GM19035 (cell line): ENCODE data around the gene PROSER2.

Experiments
- ATAC-seq: cut with Tn5 transposase; IDR thresholded peaks from one replicate; pipeline ENCODE4 v1.9.1; 2021; ENCODE audit not compliant: unreplicated experiment

Gene PROSER2

DNA sequence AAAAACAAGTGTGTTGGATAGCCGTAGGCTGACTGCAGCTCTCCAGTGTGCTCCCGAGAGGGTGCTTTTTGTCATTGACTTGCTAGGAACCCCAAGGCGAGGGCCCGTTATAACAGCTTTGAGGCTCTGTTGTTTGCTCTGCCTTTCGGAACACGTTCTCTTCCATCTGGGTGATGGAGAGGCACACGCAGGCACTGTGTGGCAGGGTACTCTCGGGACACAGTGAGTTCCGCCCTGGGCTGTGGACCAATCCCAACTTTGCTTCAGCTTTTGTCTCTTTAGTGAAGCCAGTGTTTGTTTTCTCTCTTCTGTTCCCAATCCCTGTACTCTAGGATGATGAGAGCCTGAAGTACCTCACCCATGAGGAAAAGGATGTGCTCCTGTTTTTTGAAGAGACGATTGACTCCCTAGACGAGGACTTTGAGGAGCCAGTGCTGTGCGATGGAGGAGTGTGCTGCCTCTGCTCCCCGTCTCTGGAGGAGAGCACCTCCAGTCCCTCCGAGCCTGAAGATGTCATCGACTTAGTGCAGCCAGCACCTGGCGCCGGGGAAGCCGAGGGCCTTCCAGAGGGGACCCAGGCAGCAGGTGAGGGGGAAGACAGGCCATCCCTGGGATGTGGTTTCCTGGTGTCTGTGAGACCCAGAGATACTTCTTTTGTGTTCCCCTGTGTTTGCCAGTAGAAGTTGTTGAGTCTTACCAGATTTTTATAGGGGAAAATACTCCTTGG, 43.2 kb downstream of the PROSER2 start:
- ATAC-seq = no peak

DNA sequence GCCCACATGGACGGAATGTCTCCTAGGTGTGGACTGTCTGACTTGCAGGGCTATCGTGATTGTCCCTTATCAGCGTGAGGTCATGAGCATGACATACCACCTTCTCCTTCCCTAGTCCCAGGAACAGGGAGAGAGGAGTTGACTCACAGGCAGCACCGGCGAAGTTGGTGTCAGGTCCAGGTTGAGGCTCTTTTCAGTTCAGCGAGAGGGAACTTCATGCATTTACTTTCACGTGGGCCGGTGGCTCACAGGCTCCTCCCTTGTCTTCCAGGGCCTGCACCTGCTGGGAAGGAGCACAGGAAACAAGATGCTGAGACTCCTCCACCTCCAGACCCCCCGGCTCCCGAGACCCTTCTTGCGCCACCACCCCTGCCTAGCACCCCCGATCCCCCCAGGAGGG, 46.1 kb downstream of the PROSER2 start:
- no peak for ATAC-seq

DNA sequence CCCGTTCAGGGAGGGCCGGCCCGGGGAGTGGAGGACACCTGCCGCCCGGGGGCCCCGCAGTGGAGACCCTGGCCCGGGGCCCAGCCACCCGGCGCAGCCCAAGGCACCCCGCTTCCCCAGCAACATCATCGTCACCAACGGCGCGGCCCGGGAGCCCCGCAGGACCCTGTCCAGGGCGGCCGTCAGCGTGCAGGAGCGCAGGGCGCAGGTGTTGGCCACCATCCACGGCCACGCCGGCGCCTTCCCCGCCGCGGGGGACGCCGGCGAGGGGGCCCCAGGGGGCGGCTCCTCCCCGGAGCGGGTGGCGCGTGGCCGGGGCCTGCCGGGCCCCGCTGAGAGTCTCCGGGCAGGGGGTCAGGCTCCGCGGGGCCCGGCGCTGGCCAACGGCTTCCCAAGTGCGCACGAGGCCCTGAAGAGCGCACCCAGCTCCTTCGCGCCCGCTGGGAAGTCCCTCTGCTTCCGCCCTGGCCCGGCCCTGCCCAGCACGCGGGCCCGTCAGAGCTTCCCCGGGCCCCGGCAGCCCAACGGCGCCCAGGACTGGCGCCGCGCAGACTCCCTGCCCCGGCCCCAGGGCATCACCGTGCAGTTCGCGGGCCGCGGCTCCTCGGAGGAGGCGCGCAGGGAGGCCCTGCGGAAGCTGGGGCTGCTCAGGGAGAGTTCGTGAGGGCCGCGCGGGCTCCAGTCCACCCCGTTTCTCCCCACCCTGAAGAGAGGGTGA, 46.7 kb downstream of the PROSER2 start:
- ATAC-seq = no peak

DNA sequence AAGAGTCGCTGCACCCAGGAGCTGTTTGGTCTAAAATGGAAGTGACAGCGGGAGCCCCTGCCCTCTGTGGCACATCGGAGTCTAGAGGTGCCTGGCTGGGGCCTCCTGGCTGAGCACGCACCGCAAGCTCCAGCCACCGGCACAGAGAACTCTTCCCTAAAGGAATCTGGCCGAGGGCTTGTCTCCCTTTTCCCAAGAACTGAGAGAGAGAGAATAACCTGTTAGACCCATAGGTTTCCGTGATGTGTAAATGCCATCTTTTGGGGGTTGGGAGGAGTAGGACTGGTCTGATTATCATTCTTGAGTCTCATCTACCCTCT, 47.3 kb downstream of the PROSER2 start:
- no peak for ATAC-seq

DNA sequence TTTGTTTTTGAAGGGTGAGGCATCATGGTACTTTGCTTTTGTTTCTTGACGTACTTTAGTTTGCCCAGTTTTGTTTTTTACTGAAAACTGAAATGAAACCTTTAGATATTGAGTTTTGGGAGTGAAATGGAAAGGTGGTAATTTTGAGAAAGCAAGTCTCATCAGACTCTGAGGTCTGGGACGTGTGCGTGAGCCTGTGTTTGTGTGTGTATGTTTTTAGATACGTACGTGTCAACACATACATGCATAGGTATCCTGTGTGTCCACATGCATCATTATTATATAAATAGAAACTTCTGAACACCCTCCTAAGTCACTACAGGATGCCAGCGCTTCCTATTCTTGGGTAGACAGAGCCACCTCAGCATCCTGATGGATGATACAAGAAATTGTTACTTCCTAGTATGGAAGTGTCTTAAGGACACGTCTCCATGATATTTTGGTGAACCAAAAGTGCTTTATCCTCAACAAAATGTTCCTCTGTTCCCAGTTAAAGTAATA, 47.8 kb downstream of the PROSER2 start:
- no peak for ATAC-seq

DNA sequence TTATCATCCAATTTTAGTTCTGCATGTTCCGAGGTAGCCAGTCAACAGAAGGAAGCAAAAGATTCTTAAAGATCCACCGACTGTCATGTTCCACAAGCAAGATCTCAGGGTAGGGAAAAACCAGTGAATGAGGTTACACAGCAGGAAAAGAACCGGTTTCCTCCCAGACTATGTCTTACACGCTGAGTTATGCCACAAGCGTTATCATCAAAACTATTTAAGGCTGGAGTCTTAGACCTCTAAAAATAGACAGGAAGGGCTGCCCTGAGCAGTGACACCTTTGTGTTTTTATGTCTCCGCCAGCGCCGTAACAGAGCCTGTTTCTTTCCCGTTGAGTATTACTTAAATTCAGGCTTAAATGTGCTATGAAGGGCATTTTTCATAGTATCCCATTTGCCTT, 48.3 kb downstream of the PROSER2 start:
- no peak for ATAC-seq

DNA sequence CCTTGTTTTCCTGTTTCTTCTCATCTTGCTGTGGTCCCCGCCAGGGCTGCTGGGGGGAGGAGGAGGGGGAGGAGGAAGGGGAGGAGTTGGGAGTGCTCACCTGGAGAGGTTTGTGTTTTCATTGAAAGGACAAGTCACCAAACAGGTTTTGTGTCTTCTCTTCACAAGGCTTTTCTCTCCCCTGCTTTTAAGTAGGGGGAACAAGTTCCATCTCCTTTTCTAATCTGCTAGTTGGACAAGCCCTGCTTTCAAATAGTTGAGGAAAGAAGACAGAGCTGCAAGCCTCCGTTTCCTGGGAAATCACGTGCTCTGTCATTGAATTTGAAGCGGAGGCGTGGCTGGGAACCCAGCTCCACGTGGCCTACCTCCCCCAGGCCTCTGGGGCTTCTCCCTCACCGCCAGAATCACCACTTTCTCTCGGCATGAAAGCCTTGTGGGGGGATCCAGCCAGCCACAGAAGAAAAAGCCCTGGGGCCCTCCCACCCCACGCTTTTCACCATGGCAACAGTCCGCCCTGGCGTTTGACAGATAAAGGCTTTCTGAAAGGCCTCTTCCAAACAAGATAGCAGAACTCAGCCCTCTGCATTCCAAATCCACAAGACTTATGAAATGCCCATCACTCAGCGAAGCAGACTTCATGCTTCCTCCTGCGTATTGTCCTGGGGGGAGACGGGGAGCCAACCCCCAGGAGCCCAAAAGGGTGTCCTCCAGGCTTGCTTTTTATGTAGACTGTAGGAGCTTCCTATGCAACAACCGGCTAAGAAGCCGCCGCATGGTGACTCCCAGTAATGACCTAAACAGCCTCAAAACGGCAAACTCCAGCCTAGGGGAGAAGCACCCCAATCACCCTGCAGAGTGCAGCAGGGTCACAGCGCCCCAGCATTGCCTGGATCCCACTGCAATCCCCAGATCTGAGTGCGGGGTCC, 51.7 kb downstream of the PROSER2 start:
- no peak for ATAC-seq

DNA sequence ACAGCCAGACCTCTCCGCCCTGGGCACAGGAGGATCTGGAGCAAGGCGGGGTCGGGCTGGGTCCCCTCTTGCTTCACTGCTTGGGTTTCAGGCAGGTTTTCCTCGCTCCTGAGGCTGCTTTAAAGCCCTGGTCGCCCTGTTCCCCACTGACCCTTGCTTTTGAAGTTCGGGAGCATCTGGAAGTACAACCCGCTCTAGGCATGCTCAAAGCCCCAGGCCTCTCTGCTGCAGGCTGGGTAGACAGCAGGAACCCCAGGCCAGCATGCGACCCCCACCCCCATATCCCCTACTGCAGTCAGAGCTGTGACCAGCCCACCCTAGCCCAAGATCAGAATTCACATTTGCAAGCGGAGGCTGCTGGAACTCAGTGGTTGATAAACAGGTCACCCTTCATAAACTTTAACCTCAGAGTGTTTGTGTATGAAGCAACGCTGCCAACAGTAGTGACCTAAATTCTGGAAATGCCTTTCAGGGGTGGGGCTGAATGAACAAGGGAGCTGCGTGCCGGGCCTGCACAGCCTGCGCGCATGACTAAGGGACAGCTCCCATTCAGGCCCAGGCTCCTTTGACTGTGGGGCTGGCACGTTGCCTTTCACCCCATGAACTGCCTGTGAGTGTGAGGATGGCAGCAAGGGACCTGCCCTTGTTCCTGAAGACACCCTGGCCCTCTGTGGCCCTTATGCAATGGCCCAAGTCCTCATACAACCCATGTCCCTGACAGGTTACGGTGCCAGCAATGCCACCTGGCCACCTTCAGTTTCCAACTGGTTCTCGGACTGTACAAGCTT, 52.5 kb downstream of the PROSER2 start:
- no peak for ATAC-seq

DNA sequence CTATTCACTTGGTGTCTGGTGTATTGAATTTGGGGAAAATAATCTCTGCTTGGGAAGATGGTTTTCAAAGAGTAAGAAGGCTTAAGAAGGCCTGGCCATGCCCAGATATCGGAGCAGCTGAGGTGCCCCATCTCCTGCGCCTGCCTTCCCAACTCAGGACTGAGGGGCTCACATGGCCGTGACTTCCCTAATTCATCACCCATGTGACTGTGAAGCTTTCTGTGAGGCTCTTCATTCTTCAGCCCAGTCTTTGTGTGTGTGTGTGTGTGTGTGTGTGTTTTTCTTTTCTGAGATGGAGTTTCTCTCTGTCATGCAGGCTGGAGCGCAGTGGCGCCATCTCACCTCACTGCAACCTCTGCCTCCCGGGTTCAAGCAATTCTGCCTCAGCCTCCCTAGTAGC, 53.2 kb downstream of the PROSER2 start:
- no peak for ATAC-seq

DNA sequence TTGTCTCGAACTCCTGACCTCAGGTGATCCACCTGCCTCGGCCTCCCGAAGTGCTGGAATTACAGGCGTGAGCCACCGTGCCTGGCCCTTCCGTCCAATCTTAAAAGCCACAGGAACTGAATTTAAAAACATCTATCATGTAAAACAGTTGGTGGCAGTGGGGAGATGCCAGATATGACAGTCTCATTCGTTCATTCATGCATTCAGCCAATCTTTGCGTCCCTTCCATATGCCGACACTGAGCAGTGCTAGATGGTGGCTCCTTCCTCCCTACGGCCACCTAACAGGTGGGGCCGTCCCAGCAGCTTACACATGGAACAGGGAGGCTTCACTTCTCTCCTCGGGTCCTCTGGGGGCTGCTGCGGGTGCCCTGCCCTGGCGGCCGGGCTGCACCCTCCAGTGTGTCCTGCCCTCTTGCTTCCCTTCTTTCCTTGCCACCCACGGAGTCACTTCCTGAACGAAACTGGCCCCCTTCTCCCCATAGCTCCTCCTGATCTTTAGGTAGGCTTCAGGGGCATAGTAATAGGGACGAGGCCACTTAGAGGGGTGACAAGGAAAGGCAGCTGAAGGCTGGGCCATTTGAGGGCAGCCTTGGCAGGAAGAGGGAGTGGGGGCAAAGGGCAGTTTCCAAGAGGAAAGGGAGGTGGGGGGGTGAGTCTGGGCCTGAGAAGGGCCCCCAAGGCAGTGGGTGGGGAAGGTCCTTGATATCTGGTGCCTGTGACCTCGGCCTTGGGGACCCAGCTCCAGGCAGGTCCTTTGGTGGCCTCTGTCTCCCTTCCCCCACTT, 53.8 kb downstream of the PROSER2 start:
- ATAC-seq = no peak

DNA sequence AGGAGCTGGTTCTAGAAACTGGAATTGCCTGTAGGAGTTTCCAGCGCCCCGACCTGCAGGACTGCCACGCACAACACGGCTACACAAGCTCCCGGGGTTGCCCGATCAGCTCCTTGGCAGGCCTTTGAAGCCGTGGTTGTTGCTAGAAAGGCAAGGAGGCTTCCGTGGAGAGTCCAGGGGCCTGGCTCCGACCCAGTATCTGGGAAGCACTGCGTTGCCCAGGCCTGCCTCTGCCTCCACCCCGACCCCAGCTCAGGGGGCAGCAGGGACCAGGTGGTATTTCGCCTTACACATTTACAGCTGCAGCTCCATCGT, 54.4 kb downstream of the PROSER2 start:
- no peak for ATAC-seq

DNA sequence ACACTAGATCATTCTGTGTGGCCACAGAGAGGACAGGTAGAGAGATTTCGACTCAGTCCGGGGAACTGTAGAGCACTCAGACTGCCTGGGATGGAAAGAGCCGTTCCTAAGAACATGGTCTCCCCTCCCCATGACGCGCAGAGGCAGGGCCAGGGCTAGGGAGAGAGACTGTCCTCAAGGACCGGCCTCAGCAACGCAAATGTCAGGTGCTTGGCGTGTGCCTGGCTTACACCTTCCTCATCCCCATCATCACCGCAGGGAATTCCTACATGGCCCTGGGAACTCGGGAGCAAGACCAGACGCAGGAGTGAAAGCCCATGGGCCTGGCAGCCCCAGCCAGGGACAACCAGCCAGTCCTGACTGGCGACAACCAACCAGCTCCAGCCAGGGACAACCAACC, 55.6 kb downstream of the PROSER2 start:
- ATAC-seq = no peak

DNA sequence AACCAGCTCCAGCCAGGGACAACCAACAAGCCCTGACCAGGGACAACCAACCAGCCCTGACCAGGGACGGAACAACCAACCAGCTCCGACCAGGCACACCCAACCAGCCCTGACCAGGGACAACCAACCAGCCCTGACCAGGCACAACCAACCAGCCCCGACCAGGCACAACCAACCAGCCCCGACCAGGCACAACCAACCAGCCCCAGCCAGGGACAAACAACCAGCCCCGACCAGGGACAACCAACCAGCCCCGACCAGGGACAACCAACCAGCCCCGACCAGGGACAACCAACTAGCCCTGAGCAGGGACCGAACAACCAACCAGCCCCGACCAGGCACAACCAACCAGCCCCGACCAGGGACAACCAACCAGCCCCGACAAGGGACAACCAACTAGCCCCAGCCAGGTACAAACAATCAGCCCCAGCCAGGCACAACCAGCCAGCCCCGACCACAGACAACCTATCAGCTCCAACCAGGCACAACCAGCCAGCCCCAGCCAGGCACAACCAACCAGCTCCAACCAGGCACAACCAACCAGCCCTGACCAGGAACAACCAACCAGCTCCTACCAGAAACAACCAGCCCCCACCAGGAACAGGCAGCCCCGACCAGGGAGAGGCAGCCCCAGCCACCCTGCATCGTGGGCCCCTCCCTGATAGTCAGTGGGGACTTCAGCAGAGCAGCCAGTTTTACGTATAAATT, 56.4 kb downstream of the PROSER2 start:
- no peak for ATAC-seq

DNA sequence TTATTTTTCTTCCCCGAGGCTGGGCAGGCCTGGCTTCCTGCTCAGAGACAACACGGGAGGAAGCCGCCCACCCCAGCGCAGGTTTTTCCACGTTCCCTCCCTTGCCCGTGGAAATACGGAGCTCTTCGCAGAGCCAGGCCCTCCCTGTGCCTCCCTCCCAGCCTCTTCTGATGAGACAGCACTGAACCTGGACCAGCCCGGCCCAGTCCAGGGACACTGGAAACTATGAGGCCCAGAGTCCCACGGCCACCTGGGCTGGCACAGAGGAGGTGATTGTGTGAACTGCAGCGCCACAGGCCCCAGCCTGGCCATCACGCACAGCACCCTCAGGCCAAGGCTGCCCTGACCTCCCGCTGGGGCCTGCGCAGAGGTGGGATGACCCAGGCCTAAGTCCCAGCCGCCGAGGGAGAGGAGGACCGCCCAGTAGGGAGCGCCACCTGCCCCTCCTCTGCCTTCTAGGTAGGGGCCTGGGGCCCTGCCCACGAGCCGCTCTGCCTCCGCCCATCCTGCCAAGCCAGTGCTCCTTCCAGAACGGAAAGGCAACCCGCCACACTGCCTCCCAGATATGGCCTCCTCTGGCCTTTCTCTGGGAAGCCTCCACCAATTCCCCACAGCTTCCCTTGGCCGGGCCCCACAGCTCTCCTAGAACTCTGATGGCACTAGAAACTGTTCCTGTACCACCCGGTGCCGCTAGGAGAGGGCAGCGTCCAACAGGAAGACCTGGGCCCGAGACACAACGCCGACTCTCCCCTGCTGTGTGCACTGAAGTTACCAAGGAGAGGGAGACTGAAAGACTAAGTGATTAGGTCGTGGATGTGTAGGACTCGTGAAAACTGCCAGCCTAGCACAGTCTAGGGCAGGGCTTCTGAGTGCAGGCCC, 57.2 kb downstream of the PROSER2 start:
- no peak for ATAC-seq

DNA sequence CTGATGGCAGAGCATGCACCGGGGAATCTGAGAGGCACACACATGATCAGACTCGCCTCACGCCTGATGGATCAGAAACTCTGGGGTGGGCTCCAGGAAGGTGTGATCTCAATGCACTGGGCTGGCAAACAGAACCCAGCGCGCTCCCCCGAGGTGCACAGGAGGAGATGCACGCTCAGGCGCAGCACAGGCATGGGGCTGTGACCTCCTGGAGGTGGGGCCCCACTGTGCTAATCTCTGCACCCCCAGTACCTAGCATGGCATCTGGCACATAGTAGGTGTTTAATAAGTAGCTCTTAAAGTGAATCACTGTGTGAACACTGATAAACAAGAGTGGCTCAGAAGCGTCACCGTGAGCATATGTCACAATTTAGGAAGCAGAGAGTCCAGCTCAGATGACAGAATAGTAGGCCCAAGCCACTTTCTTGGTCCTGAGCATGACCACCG, 57.9 kb downstream of the PROSER2 start:
- ATAC-seq = no peak

DNA sequence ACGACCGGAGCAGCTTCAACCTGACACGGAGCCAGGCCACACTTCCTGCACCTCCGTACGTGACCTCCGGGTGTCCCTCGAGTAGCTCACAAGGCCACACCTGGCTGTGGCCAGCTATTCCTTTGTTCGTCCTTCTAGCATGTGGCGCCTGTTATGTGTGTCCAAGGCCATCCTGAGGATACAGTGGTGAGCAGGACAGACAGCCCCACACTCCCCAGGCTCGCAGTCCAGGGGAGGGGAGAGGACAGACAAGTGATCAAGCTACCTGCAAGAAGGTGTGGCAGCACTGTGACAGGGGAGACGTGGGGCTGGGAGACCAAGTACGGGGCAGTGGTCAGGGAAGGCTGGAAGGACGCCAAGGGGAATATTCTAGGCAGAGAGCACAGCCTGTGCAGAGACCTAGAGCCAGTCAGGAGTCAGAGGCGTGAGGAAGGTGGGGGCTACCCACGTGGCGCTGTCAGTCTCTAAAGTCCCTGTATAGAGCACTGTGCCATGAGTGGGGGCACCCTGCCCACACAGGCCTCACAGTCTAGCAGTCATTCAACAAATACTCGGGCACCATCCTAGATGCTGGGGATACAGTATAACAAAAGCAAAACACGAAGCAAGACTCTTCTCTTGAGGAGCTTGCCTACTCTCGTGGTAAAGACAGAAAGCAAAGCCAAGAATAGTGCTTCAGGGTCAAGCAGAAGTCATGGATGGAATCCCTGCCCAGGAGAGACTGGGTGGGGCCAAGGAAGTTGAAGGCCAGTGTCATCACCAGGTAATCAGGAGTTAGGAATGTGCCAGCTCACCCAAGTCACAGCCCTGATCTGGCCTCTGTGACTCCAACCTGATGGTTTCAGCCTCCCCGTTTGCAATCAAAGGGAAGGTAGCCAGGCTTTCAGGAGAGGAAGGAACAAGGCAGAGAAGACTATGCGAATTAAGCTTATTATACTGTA, 58.6 kb downstream of the PROSER2 start:
- ATAC-seq = no peak

DNA sequence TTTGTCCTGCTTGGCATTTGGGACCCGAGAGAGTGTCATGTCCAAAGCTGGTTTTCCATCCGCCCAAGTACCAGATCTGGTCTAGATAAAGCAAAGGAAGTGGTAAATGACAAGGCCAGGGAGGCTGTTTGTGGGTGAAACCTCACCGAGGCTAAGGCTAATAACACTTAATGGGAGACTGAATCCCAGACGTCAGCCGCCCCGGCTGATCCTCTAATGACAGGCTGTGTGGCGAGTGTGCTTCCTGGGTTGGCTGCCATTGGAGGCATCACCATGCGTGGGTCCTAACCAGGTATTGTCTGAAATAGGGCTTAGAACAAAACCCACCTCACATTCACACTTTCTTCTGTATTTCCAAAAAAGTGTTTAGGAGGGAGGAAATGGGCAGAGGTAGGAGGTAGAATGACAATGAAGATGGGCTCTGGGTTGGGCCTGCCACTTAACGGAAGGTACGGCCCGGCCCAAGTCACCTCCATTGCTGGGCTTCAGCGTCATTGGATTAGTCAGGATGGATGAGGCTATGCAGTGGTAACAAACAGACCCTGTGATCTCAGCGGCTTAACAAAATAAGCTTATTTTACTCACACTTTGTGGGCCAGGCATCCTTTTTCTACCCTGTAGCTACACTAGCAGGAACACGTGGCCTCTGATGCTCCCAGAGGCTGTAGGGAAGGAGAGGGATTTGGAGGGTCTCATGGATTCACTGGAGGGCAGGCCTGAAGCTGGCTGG, 59.7 kb downstream of the PROSER2 start:
- no peak for ATAC-seq
